Stimulated activated CD4-positive, alpha-beta T cell treated with anti-CD3 and anti-CD28 coated beads, Interleukin-12 subunit alpha, Interleukin-12 subunit beta, amount 100 ng/mL, for 24 hours (primary cell): Measurements from ENCODE around the gene TRMO.
A peak's percentile ranks its signal among the peaks of the same experiment; 100 is the strongest.
"Not testable (repeated sequence)": the region's sequence is repeated elsewhere in the genome, so short reads cannot be mapped to it uniquely, and the experiment has no call there.

ENCODE experiments used
- DNase-seq, 2 experiments: peaks; one replicate each; pipeline ENCODE4 v3.0.0-alpha.2; 2020; ENCODE audit warnings: low read depth in 2 of 2

Gene TRMO, protein sequence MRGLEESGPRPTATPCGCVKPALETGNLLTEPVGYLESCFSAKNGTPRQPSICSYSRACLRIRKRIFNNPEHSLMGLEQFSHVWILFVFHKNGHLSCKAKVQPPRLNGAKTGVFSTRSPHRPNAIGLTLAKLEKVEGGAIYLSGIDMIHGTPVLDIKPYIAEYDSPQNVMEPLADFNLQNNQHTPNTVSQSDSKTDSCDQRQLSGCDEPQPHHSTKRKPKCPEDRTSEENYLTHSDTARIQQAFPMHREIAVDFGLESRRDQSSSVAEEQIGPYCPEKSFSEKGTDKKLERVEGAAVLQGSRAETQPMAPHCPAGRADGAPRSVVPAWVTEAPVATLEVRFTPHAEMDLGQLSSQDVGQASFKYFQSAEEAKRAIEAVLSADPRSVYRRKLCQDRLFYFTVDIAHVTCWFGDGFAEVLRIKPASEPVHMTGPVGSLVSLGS

DNA sequence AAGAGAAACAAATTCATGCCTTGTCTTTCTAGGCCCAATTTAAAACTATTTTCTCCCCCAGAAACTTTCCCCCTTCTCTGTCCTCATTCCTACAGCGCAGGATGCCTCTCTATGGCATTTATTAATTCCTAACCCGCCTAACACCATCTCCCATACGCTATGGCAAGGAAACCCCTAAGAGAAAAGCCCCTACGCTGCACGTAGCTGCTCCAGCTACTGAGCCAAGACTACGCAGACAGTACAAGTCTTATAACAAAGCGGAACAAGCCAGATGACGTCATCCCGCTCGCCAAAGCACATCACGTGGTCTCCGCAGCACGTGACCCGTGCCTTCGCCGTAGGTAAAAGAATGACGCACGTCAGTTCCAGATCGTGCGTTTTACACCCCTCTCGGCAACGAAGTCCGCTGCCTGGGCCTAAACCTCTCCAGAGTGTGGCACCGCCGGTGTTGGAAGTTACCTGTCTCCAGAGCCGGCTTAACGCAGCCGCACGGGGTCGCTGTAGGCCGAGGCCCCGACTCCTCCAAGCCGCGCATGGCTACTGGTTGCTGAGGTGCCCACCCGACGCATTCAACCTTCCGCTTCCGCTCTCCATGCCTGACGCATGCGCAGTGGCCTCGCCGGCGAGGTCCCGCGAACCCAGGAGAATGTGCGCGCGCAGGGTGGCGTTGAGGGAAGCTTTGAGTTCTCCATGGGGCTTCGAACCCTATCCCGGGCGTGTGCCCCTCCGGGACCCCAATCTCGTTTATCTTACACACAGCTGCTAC, at the start of gene TRMO:
Gene TRMO (minus strand): TSS at position 542 of the 766 bp plus-strand sequence. CDS start 7 bp downstream, at position 535.
- DNase-seq, result peak; percentile 95 to 97

DNA sequence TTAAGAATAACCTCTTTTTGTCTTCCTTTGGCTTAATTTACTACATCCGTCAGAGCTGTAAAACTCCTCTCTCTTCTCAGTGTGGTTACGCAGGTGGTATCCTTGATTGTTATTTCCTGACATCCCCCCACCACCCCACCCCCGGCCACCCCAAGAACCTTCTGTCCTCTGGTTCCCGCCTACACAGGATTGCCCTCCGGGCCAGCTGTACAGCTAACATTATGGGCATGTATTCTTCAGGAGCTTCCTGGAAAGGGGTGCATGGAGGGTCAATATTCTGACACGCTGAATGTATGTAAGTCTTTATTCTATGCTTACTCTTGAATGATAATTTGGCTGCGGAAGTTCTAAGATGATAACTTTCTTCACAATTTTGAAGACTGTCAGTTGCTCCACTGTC, 47.9 kb upstream of the TRMO start:
- DNase-seq, result no peak

- no peak for DNase-seq
Observed at GRCh38 chr9:97969014-97969413, 46.7 kb upstream of the TRMO start.

- no peak for DNase-seq
Observed at GRCh38 chr9:97966493-97966892, 44.2 kb upstream of the TRMO start.

DNA sequence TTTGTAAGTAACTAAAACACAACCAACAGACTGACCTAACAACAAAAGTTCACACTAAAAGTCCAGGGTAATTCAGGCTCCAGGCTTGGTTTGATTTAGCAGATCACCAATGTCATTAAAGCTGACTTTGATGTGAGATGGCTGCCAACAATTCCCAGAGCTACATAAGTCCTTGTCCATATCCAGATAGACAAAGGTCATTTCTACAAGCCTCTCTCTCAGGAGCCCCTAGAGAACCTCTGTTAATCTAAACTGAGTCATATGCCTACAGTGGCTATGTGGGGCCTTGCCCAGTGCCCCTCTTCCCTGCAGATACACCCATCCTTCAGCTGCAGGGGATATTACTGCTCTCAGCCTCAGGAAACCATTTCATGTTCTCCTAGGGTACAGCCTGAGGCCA, 42.6 kb upstream of the TRMO start:
- no peak for DNase-seq

GRCh38 chr9:97963232-97963631, 40.9 kb upstream of the TRMO start:
- DNase-seq, result no peak

DNA sequence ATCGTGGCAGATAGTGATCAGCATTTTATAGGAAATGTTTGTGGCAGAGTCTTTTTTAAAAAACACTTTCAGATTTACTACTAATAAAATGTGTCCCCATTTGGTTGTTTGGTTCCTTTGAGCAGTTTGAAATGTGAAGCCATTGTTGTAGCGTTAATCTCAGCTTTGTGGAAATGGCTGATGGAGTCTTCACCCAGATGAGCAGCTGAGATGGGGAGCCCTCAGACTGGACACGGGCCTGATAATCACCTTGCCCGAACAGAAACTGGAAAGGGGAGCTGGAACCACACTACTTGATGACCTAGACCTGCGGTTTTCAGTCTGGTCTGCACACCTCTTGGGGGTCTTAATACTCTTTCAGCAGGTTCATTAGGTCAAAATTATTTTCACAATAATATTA, 40.3 kb upstream of the TRMO start:
- no peak for DNase-seq

- no peak for DNase-seq
Observed at GRCh38 chr9:97962136-97962535, 39.8 kb upstream of the TRMO start.

GRCh38 chr9:97961361-97961760, 39.1 kb upstream of the TRMO start:
- no peak for DNase-seq

DNA sequence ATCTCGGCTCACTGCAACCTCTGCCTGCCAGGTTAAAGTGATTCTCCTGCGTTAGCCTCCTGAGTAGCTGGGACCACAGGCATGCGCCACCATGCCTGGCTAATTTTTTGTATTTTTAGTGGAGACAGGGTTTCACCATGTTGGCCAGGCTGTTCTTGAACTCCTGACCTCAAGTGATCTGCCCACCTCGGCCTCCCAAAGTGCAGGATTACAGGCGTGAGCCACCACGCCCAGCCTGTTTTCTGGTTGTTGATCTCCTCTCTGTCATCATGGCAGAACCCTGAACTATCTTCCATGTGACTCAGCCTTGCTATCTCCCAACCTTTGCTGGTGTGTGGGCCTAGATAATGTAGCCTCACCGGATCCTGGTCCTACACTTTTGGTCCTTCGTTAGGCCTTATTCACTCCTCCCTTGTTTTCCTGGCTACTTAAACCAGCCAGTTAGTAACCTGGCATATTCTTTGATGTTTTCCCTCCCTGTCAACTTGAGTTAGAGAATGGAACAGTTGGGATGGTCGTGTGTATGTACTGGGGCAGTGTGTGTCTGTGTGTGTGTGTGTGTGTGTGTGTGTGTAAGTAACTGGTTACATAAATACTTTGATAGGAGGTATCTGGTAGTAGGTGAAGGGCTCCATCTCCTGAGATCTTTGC, 38.5 kb upstream of the TRMO start:
- DNase-seq, result not testable (repeated sequence)

DNA sequence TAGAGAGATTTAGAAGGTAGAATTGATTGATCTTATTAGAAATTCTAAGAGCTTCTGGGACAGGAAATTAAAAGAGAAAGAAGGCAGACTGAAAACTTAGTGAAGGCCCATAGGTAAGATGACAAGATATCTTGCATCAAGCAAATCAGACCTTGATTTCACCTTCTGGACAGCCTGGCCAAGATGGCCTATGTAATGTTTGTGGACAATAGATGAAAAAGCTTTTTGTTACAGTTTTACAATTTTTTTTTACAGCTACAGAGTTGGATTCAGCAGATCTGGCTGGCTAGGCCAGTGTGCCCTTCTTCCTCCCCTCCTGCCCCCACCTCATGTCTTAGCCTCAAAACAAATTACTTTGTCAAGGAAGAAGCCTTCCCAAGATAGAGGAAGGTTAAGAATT, 37.3 kb upstream of the TRMO start:
- no peak for DNase-seq

DNA sequence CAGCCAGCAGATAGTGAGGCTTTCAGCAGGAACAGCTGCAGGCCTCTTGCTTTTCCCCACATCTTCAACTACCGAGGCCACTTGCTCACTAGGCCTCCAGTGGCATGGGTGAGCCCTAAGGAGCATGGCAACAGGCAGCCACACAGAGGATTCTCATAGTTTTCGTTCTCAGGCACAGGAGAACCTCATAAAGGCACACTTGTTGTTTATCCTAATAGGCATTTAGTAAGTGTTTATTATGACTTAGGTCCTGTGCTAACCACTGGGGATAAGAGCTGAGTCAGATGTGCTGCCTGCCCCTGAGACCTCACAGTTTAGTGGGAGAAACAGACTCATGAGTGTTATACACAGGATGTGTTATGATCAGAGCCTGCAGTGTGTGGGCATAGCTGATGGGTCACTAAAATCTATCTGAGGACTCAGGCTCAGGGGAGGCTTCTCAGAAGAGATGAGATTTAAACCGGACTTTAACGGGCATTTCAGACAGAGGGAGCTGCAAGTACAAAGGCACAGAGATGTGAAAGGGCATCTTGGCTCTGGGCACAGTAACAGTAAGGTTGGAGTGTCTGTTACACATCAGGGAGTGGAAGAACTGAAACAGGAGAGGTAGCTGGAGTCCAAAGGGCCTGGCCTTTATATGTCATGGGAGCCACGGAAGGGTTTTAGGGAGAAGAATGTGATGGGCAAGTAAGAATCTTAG, 36.7 kb upstream of the TRMO start:
- no peak for DNase-seq

- no peak for DNase-seq
Observed at GRCh38 chr9:97956331-97956730, 34.0 kb upstream of the TRMO start.

DNA sequence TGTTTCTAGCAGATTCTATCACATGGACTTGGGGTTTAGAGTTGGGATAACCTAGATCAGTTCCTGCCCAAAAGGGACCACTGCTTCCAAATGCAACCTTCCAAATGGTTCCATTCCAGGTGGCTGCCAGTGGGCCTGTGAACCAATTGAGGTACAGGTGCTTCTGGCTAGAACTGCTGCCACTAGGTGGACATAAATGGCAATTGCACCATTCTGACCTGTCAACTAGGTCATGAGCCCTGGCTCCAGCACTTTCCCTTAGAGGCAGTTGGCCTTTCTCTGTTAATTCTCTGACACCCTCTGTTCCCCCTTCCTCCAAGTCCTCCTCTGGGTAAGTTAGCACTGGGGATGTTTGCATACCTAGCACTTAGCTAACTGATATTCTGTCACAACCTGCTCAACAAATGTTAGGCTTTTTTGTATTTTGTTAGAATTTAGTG, 32.3 kb upstream of the TRMO start:
- DNase-seq, result peak in 1 of 2 experiments; percentile 34

- DNase-seq, result not testable (repeated sequence)
Observed at GRCh38 chr9:97950873-97951272, 28.6 kb upstream of the TRMO start.

DNA sequence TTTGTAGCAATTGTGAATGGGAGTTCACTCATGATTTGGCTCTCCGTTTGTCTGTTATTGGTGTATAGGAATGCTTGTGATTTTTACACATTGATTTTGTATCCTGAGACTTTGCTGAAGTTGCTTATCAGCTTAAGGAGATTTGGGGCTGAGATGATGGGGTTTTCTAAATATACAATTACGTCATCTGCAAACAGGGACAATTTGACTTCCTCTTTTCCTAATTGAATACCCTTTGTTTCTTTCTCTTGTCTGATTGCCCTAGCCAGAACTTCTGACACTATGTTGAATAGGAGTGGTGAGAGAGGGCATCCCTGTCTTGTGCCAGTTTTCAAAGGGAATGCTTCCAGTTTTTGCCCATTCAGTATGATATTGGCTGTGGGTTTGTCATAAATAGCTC, 24.8 kb upstream of the TRMO start:
- DNase-seq, result not testable (repeated sequence)

DNA sequence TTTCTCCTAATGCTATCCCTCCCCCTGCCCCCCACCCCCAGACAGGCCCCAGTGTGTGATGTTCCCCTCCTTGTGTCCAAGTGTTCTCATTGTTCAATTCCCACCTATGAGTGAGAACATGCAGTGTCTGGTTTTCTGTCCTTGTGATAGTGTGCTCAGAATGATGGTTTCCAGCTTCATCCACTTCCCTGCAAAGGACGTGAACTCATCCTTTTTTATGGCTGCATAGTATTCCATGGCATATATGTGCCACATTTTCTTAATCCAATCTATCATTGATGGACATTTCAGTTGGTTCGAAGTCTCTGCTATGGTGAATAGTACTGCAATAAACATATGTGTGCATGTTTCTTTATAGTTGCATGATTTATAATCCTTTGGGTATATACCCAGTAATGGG, 23.2 kb upstream of the TRMO start:
- DNase-seq, result not testable (repeated sequence)

DNA sequence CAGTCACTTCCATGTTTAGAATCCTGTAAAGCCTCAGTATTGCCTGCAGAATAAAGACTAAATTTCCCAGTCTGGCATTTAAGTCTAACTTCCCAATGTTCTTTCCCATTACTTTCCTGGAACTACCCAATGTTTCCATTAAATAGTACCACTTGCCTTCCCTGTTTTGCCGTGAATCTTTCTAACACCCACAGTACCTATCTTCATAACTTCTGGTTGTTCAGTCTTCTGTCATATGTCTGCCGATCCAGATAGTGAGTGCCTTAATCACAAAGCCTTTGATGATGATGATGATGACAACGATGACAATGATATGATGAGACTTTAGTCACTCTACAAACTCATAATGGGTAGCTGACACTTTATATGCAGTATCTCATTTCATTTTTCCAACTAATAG, 22.3 kb upstream of the TRMO start:
- DNase-seq, result no peak

DNA sequence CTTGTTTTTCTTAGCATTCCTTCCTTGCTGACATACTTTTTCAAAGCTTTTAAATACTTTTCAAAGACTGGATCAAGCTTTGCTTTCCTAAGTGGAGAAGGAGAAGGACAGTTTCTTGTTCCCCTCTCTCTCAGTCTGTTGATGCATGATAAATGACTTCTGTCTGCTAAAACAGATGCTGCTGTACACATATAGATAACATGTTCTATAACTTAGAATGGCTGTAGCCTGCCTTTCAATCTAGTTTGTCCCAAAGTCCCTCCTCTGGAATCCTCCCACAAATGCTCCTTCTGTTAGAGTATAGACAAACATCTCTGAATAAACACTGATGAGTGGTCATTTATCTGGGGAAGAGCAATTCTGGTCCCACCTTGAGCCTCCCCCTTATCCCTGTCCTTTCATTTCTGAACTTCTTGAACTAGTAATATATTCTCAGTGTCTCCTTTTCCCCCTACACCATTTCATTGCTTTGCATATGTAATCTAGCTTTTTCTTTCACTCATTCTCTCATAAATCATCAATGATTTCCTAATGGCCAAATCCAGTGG, 21.1 kb upstream of the TRMO start:
- no peak for DNase-seq

GRCh38 chr9:97941323-97941722, 19.0 kb upstream of the TRMO start:
- DNase-seq, result no peak

GRCh38 chr9:97940741-97941140, 18.4 kb upstream of the TRMO start:
- no peak for DNase-seq

DNA sequence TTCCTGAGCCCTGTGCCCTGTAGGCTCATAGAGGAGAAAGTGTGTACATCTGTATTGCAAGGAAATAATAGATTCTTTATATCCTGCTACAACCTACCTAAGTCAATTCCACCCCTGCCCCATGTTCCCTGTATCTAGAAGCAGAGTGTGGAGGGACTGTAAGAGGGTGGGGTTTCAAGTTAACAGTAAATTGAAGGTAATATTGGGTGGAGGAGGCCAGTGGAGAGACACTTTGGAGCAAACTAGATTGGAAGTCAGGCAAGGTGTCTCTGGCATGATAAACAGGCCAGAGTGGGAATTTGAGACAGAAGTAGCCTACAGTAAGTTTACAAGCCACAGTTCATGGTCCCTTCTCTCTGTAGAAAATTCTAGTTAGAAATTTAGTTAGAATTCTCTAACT, 17.9 kb upstream of the TRMO start:
- DNase-seq, result no peak
